CD14-positive monocyte (primary cell): ENCODE measurements around the gene SLC6A16. TPM values are rescaled to one million over a fixed set of nuclear protein-coding genes. Genes with fewer than 3 reads are reported as not detected.
A peak's percentile ranks its signal among the peaks of the same experiment; 100 is the strongest.

Source experiments
- DNase-seq, 3 donors: peaks; one replicate each; pipeline ENCODE4 v3.0.0-alpha.2; 2011 to 2022
- H2AFZ ChIP-seq: 2 replicates; pipeline ENCODE4 v1.6.0; 2012; ENCODE audit warnings: mild to moderate bottlenecking, low read depth, low read length, inconsistent platforms; ENCODE audit not compliant: insufficient read depth, poor library complexity, severe bottlenecking
- H3K27ac ChIP-seq, 2 donors: 1 replicate in 1 of 2; 2 replicates in 1 of 2; pipeline ENCODE4 v1.5.1; 2012 to 2013; ENCODE audit warnings: low read length in 2 of 2, control low read depth in 1 of 2, inconsistent platforms in 1 of 2, low read depth in 1 of 2, mild to moderate bottlenecking in 1 of 2
- H3K27me3 ChIP-seq, 2 donors: one replicate each; pipeline versions ENCODE4 v1.6.0 to v1.6.1; 2011 to 2013; ENCODE audit warnings: low read length in 2 of 2; ENCODE audit not compliant: control insufficient read depth in 2 of 2, insufficient read depth in 2 of 2
- H3K36me3 ChIP-seq, 2 donors: replicated peaks in 1 of 2; 1 replicate in 1 of 2; 2 replicates in 1 of 2; pipeline versions ENCODE4 v1.5.1 to v1.6.1; 2012 to 2013; ENCODE audit warnings: low read length in 2 of 2, control low read depth in 1 of 2, inconsistent platforms in 1 of 2, mild to moderate bottlenecking in 1 of 2; ENCODE audit not compliant: insufficient read depth in 2 of 2, control insufficient read depth in 1 of 2
- H3K4me1 ChIP-seq, 2 donors: 1 replicate in 1 of 2; 2 replicates in 1 of 2; pipeline versions ENCODE4 v1.5.1 to v1.6.1; 2012 to 2013; ENCODE audit warnings: low read length in 2 of 2, control low read depth in 1 of 2, inconsistent platforms in 1 of 2, mild to moderate bottlenecking in 1 of 2, moderate library complexity in 1 of 2; ENCODE audit not compliant: insufficient read depth in 2 of 2, control insufficient read depth in 1 of 2
- H3K4me2 ChIP-seq: replicated peaks from 2 replicates; pipeline ENCODE3; 2012; ENCODE audit warnings: low read length, moderate library complexity, mild to moderate bottlenecking; ENCODE audit not compliant: poor library complexity, severe bottlenecking; ENCODE audit errors: extremely low read depth
- H3K4me3 ChIP-seq, 3 experiments: fragments of 200-600 bp in 1 of 3; sonication (generic) in 1 of 3; replicated peaks in 1 of 3; 1 replicate in 2 of 3; 2 replicates in 1 of 3; pipeline ENCODE4 v1.5.1; 2011 to 2013; ENCODE audit warnings: low read length in 3 of 3, mild to moderate bottlenecking in 3 of 3, control low read depth in 2 of 3, low read depth in 2 of 3, inconsistent platforms in 1 of 3, moderate library complexity in 1 of 3
- H3K79me2 ChIP-seq: 2 replicates; pipeline ENCODE4 v1.6.0; 2012; ENCODE audit warnings: mild to moderate bottlenecking, control low read depth, inconsistent platforms, low read length, moderate library complexity; ENCODE audit not compliant: insufficient read depth
- H3K9ac ChIP-seq: 2 replicates; pipeline ENCODE4 v1.6.0; 2017; ENCODE audit warnings: low read length, mild to moderate bottlenecking; ENCODE audit not compliant: insufficient read depth, poor library complexity, severe bottlenecking
- H3K9me3 ChIP-seq, 2 donors: replicated peaks in 1 of 2; 1 replicate in 1 of 2; 2 replicates in 1 of 2; pipeline versions ENCODE4 v1.5.1 to v1.6.1; 2012 to 2013; ENCODE audit warnings: low read length in 2 of 2, control low read depth in 1 of 2; ENCODE audit not compliant: control insufficient read depth in 1 of 2, insufficient read depth in 1 of 2
- H4K20me1 ChIP-seq: 2 replicates; pipeline ENCODE4 v1.6.0; 2012; ENCODE audit warnings: mild to moderate bottlenecking, low read length, control low read depth, moderate library complexity; ENCODE audit not compliant: insufficient read depth
- H3K27ac Mint-ChIP-seq, 7 donors: one replicate each; pipeline ENCODE4 v1.8.0; 2020; ENCODE audit warnings: mild to moderate bottlenecking in 7 of 7, mixed read lengths in 7 of 7, moderate library complexity in 6 of 7, inconsistent platforms in 2 of 7
- H3K27me3 Mint-ChIP-seq, 3 donors: one replicate each; pipeline ENCODE4 v1.8.0; 2021 to 2022; ENCODE audit warnings: low read depth in 3 of 3, mild to moderate bottlenecking in 3 of 3, mixed read lengths in 3 of 3, moderate library complexity in 3 of 3, inconsistent platforms in 1 of 3
- H3K36me3 Mint-ChIP-seq, 2 donors: one replicate each; pipeline ENCODE4 v1.8.0; 2020; ENCODE audit warnings: mixed read lengths in 2 of 2, inconsistent platforms in 1 of 2, mild to moderate bottlenecking in 1 of 2
- H3K4me1 Mint-ChIP-seq: one replicate; pipeline ENCODE4 v1.8.0; 2020; ENCODE audit warnings: mild to moderate bottlenecking, mixed read lengths
- H3K4me3 Mint-ChIP-seq, 2 donors: one replicate each; pipeline ENCODE4 v1.8.0; 2020; ENCODE audit warnings: mild to moderate bottlenecking in 2 of 2, mixed read lengths in 2 of 2, moderate library complexity in 1 of 2
- H3K9me3 Mint-ChIP-seq, 7 donors: one replicate each; pipeline ENCODE4 v1.8.0; 2020 to 2022; ENCODE audit warnings: mixed read lengths in 7 of 7, mild to moderate bottlenecking in 6 of 7, moderate library complexity in 6 of 7, inconsistent platforms in 2 of 7
- WGBS: methylation state at CpG from one replicate; pipeline ENCODE4 v1.1.5; 2013; ENCODE audit warnings: missing lambda C conversion rate; ENCODE audit not compliant: insufficient coverage; 5-methylcytosine and 5-hydroxymethylcytosine counted together
- intact Hi-C, 2 donors: fragments of 100-400 bp; cut with micrococcal nuclease; formaldehyde crosslinking; loops; one replicate each; pipeline versions ENCODE4 v1.15.0 to v1.15.1; 2023
- polyA plus RNA-seq, 3 donors: library from polyadenylated mRNA; depleted of rRNA in 1 of 3; unstranded in 2 of 3; stranded (reverse) in 1 of 3; fragments of 300-500 nt in 2 of 3; fragments of >200 nt in 1 of 3; fragmentation: Illumina TruSeq in 2 of 3; gene quantifications; 1 replicate in 2 of 3; 2 replicates in 1 of 3; pipeline ENCODE4 v1.2.3, GENCODE V29; 2012 to 2021
- TF ChIP-seq, protein P1 (sequence below): fragments of 200-600 bp; IDR thresholded peaks from one replicate; pipeline ENCODE4 v1.8.0; 2022; ENCODE audit warnings: antibody characterized with exemption, mild to moderate bottlenecking

The SLC6A16 gene
- polyA plus RNA-seq, 3 donors, result 0.21 to 1.5 (median 0.55) TPM

DNA sequence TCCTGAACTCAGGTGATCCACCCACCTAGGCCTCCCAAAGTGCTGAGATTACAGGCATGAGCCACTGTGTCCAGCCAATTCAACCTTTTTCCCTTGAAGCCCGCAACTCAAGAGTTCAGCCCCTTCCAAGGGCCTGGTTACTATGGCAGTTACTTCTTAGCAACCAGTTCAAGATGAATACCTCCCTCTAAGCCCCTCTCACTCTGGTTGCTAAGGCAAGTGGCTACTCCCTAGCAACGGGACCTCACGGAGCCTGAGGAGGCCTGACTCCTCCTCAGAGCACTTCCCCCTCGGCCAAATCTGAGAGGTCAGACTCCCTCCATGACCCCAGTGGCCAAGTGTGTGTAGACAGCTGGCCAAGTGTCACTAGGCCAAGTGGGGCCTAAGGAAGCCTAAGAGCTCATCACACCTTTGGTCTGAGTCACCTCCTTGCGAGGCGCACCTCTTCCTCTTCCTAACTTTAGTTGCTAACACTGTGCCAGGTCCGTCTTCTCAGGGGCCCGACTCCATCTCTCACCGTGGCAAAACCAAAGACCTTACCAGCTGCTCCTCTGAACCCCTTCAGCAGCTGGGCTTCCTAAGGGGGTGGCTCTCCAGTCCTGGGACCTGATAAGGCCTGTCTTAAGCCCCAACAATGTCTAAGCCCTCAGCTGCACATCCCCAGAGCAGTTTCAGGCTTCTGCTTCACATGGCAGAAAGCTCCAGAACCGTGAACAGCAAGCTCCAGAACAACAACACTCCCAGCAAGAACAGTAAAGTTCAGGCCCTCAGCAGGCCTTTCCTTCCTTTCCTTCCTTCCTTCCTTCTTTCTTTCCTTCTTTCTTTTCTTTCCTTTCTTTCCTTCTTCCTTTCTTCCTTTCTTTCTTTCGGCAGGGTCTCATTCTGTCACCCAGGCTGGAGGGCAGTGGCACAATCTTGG lies 19.8 kb upstream of the SLC6A16 start:
- Histone ChIP-seq H3K4me3 (no peak overlapping the region), H3K9me3 (no peaks in the 10 kb centered on the region), H3K4me1 (peaks cover 0 to 5% of the 10 kb centered on the region in 2 donors), H3K27me3 (no peaks in the 10 kb centered on the region), H4K20me1 (peaks cover 8% of the 10 kb centered on the region), H3K36me3 (peaks cover 3 to 10% of the 10 kb centered on the region in 2 donors), H2AFZ (no peak overlapping the region), H3K9ac (no peak overlapping the region), H3K27ac (peak overlapping the region in 1 of 2 donors; percentile 8), H3K79me2 (no peaks in the 10 kb centered on the region), H3K4me2 (no peak overlapping the region)
- TF ChIP-seq, protein P1, sequence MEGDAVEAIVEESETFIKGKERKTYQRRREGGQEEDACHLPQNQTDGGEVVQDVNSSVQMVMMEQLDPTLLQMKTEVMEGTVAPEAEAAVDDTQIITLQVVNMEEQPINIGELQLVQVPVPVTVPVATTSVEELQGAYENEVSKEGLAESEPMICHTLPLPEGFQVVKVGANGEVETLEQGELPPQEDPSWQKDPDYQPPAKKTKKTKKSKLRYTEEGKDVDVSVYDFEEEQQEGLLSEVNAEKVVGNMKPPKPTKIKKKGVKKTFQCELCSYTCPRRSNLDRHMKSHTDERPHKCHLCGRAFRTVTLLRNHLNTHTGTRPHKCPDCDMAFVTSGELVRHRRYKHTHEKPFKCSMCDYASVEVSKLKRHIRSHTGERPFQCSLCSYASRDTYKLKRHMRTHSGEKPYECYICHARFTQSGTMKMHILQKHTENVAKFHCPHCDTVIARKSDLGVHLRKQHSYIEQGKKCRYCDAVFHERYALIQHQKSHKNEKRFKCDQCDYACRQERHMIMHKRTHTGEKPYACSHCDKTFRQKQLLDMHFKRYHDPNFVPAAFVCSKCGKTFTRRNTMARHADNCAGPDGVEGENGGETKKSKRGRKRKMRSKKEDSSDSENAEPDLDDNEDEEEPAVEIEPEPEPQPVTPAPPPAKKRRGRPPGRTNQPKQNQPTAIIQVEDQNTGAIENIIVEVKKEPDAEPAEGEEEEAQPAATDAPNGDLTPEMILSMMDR, result no peak
- H3K27me3 Mint-ChIP-seq, result peaks cover 0 to 5% (median 0%) of the 10 kb centered on the region in 3 donors
- H3K36me3 Mint-ChIP-seq, result peaks cover 7 to 11% of the 10 kb centered on the region in 2 donors
- H3K4me3 Mint-ChIP-seq, result no peak overlapping the region
- WGBS, result 87% methylated on average over 10 of the region's 11 CpGs
- intact Hi-C loops, result no loop called here
- no peak for DNase-seq
- peaks cover 7% of the 10 kb centered on the region for H3K4me1 Mint-ChIP-seq
- H3K9me3 Mint-ChIP-seq, result peaks cover 0 to 7% (median 2%) of the 10 kb centered on the region in 7 donors
- peak overlapping the region in 2 of 7 donors; percentile 22 to 60 for H3K27ac Mint-ChIP-seq

DNA sequence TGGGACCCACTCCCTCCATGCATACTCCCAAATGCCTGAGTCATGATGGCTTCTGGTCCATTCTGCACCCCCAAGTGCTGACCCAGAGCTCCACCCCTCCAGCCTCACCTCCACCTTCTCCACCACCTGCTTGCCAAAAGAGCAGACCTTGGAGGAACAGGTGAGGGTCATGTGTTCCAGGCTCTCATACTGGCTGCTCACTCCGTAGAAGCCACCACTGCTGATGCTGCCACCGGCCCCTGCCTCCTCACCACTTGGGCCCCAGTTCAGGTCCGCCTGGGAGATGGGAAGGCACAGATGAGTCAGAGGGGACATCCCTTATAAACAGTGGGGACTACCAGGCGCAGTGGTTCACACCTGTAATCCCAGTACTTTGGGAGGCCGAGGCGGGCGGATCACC lies 18.1 kb upstream of the SLC6A16 start:
- H3K9me3 Mint-ChIP-seq, result peaks cover 0 to 8% (median 0%) of the 10 kb centered on the region in 7 donors
- Histone ChIP-seq H4K20me1 (peaks cover 24% of the 10 kb centered on the region), H3K9ac (no peak overlapping the region), H3K4me1 (peaks cover 0 to 16% of the 10 kb centered on the region in 2 donors), H3K27me3 (no peaks in the 10 kb centered on the region), H3K4me3 (no peak overlapping the region), H3K36me3 (peaks cover 16 to 26% of the 10 kb centered on the region in 2 donors), H2AFZ (no peak overlapping the region), H3K27ac (no peak overlapping the region), H3K9me3 (no peaks in the 10 kb centered on the region), H3K79me2 (peaks cover under 1% of the 10 kb centered on the region), H3K4me2 (no peak overlapping the region)
- H3K36me3 Mint-ChIP-seq, result peaks cover 16 to 26% of the 10 kb centered on the region in 2 donors
- no peak overlapping the region for H3K27ac Mint-ChIP-seq
- H3K27me3 Mint-ChIP-seq, result peaks cover 0 to 3% (median 0%) of the 10 kb centered on the region in 3 donors
- TF ChIP-seq, protein P1, result no peak
- peaks cover 16% of the 10 kb centered on the region for H3K4me1 Mint-ChIP-seq
- no peak overlapping the region for H3K4me3 Mint-ChIP-seq
- intact Hi-C loops, result no loop called here
- DNase-seq, result no peak
- 97% methylated on average over 4 of the region's 7 CpGs for WGBS
